ENCODE measurements around the gene INPP5A.

The INPP5A gene

GRCh38 chr10:132826524-132827422 is 289.2 kb downstream of the INPP5A start:
- no peak for DNase-seq

GRCh38 chr10:132827423-132827789 is 289.8 kb downstream of the INPP5A start:
- DNase-seq = no peak

GRCh38 chr10:132827861-132828539 is 290.4 kb downstream of the INPP5A start:
- no peak for DNase-seq

GRCh38 chr10:132828681-132829080 is 291.1 kb downstream of the INPP5A start:
- no peak for DNase-seq

GRCh38 chr10:132829403-132829802 is 291.8 kb downstream of the INPP5A start:
- DNase-seq = no peak

- DNase-seq = no peak
These were observed 294.8 kb downstream of the INPP5A start for GRCh38 chr10:132832186-132832969.
